Measurements from ENCODE around the gene PNCK. TPM values are rescaled to one million over a fixed set of nuclear protein-coding genes. Genes with fewer than 3 reads are reported as not detected.
"Not testable (repeated sequence)": the region's sequence is repeated elsewhere in the genome, so short reads cannot be mapped to it uniquely, and the experiment has no call there.

PNCK gene
- total RNA-seq, 2 donors from 2014 or later, result 1.9 to 11.1 TPM

GRCh38 chrX:153700376-153700945 is 26.8 kb upstream of the PNCK start:
- Histone ChIP-seq H3K27ac (peak overlapping the region; percentile 77), H3K9me3 (no peaks in the 10 kb centered on the region), H3K4me1 (no peaks in the 10 kb centered on the region), H3K36me3 (no peaks in the 10 kb centered on the region), H3K27me3 (no peaks in the 10 kb centered on the region), H3K9ac (ENCODE audit: low read depth in 2 of 2, low read length in 2 of 2) (peak overlapping the region; percentile 39 to 40), H3K4me3 (no peak overlapping the region)
- no peak for TF ChIP-seq CTCF (IDR thresholded peaks at IDR 0.05)
- intact Hi-C loops (cut with DNase I), result no loop called here
- DNase-seq, result no peak

GRCh38 chrX:153699784-153700371 is 26.3 kb upstream of the PNCK start:
- Histone ChIP-seq H3K9ac (ENCODE audit: low read depth in 2 of 2, low read length in 2 of 2) (peak overlapping the region; percentile 39 to 58), H3K27ac (peak overlapping the region; percentile 83)
- H3K4me3 ChIP-seq; intact Hi-C loops (cut with DNase I); H3K9me3 ChIP-seq; H3K36me3 ChIP-seq; H3K27me3 ChIP-seq; H3K4me1 ChIP-seq: not testable (repeated sequence)
- peak; percentile 67 for DNase-seq

- H3K9me3 ChIP-seq; intact Hi-C loops (cut with DNase I); H3K4me3 ChIP-seq; H3K4me1 ChIP-seq; H3K36me3 ChIP-seq; H3K27me3 ChIP-seq: not testable (repeated sequence)
- H3K27ac ChIP-seq, result peak overlapping the region; percentile 83
- H3K9ac ChIP-seq (ENCODE audit: low read depth in 2 of 2, low read length in 2 of 2), result peak overlapping the region in 1 of 2 donors; percentile 58
- peak; percentile 72 for DNase-seq
Measured at GRCh38 chrX:153699210-153699783, 25.7 kb upstream of the PNCK start.

GRCh38 chrX:153697924-153698865 is 24.6 kb upstream of the PNCK start:
- Histone ChIP-seq H3K27me3 (no peaks in the 10 kb centered on the region), H3K9me3 (no peaks in the 10 kb centered on the region), H3K9ac (ENCODE audit: low read depth in 2 of 2, low read length in 2 of 2) (peak overlapping the region in 1 of 2 donors; percentile 19), H3K4me3 (no peak overlapping the region), H3K36me3 (no peaks in the 10 kb centered on the region), H3K27ac (peak overlapping the region; percentile 83), H3K4me1 (no peaks in the 10 kb centered on the region)
- intact Hi-C loops (cut with DNase I), result no loop called here
- no peak for DNase-seq
- no peak for TF ChIP-seq CTCF (IDR thresholded peaks at IDR 0.05)

- H3K4me3 ChIP-seq; H3K9me3 ChIP-seq; DNase-seq; intact Hi-C loops (cut with DNase I); H3K9ac ChIP-seq (ENCODE audit: low read depth in 2 of 2, low read length in 2 of 2); H3K27me3 ChIP-seq; H3K27ac ChIP-seq; H3K4me1 ChIP-seq; H3K36me3 ChIP-seq: not testable (repeated sequence)
Measured at GRCh38 chrX:153696986-153697722, 23.5 kb upstream of the PNCK start.

GRCh38 chrX:153696538-153696937 is 22.9 kb upstream of the PNCK start:
- H3K36me3 ChIP-seq; intact Hi-C loops (cut with DNase I); H3K27ac ChIP-seq; H3K9ac ChIP-seq (ENCODE audit: low read depth in 2 of 2, low read length in 2 of 2); H3K4me3 ChIP-seq; DNase-seq; H3K4me1 ChIP-seq; H3K27me3 ChIP-seq; H3K9me3 ChIP-seq: not testable (repeated sequence)

- Histone ChIP-seq H3K27me3 (no peaks in the 10 kb centered on the region), H3K27ac (no peak overlapping the region), H3K9me3 (no peaks in the 10 kb centered on the region), H3K36me3 (no peaks in the 10 kb centered on the region), H3K9ac (ENCODE audit: low read depth in 2 of 2, low read length in 2 of 2) (no peak overlapping the region), H3K4me1 (no peaks in the 10 kb centered on the region), H3K4me3 (no peak overlapping the region)
- no peak for TF ChIP-seq CTCF (IDR thresholded peaks at IDR 0.05)
- DNase-seq, result no peak
- intact Hi-C loops (cut with DNase I), result no loop called here
Measured at GRCh38 chrX:153696100-153696499, 22.5 kb upstream of the PNCK start.
